GM21515 (cell line): ENCODE measurements around the gene GALNT13.

ENCODE experiments used
- ATAC-seq: cut with Tn5 transposase; IDR thresholded peaks from one replicate; pipeline ENCODE4 v1.9.1; 2021; ENCODE audit not compliant: unreplicated experiment

The GALNT13 gene

GRCh38 chr2:153940511-153940910, 68.8 kb downstream of the GALNT13 start:
- no peak for ATAC-seq

GRCh38 chr2:153944800-153945199, 73.1 kb downstream of the GALNT13 start:
- ATAC-seq: no peak

GRCh38 chr2:153946036-153946435, 74.3 kb downstream of the GALNT13 start:
- no peak for ATAC-seq

- ATAC-seq: no peak
Measured at GRCh38 chr2:153953761-153954160, 82.0 kb downstream of the GALNT13 start.

GRCh38 chr2:153963256-153963655, 91.5 kb downstream of the GALNT13 start:
- no peak for ATAC-seq

GRCh38 chr2:153967248-153967973, 95.7 kb downstream of the GALNT13 start:
- no peak for ATAC-seq

- no peak for ATAC-seq
Measured at GRCh38 chr2:153971250-153971649, 99.5 kb downstream of the GALNT13 start.

- ATAC-seq: no peak
Measured at GRCh38 chr2:153971855-153972254, 100.1 kb downstream of the GALNT13 start.

GRCh38 chr2:153972412-153972811, 100.7 kb downstream of the GALNT13 start:
- ATAC-seq: no peak

- ATAC-seq: no peak
Measured at GRCh38 chr2:153986488-153987229, 114.9 kb downstream of the GALNT13 start.

GRCh38 chr2:153990771-153991170, 119.0 kb downstream of the GALNT13 start:
- no peak for ATAC-seq

- ATAC-seq: no peak
Measured at GRCh38 chr2:154013514-154013913, 141.8 kb downstream of the GALNT13 start.

- ATAC-seq: no peak
Measured at GRCh38 chr2:154015233-154015632, 143.5 kb downstream of the GALNT13 start.

- no peak for ATAC-seq
Measured at GRCh38 chr2:154029504-154029903, 157.8 kb downstream of the GALNT13 start.

- ATAC-seq: no peak
Measured at GRCh38 chr2:154032220-154032619, 160.5 kb downstream of the GALNT13 start.

GRCh38 chr2:154046493-154046892, 174.8 kb downstream of the GALNT13 start:
- ATAC-seq: no peak

- ATAC-seq: no peak
Measured at GRCh38 chr2:154048905-154049304, 177.2 kb downstream of the GALNT13 start.

GRCh38 chr2:154049561-154049960, 177.8 kb downstream of the GALNT13 start:
- ATAC-seq: no peak

GRCh38 chr2:154067124-154067523, 195.4 kb downstream of the GALNT13 start:
- ATAC-seq: no peak

- no peak for ATAC-seq
Measured at GRCh38 chr2:154078926-154079325, 207.2 kb downstream of the GALNT13 start.

- ATAC-seq: no peak
Measured at GRCh38 chr2:154092571-154092970, 220.8 kb downstream of the GALNT13 start.

- ATAC-seq: no peak
Measured at GRCh38 chr2:154093856-154094255, 222.1 kb downstream of the GALNT13 start.
